22Rv1 (cell line): Measurements from ENCODE around the gene TARBP2.

Source experiments
- ZFX ChIP-seq: fragments of 450-650 bp; IDR thresholded peaks from 2 replicates; pipeline ENCODE4 v1.6.1; 2017; ENCODE audit warnings: antibody characterized with exemption, borderline replicate concordance
- TF ChIP-seq, protein P1 (sequence below): fragments of 450-650 bp; IDR thresholded peaks from 2 replicates; pipeline ENCODE4 v1.5.1; 2017; ENCODE audit warnings: mild to moderate bottlenecking

DNA sequence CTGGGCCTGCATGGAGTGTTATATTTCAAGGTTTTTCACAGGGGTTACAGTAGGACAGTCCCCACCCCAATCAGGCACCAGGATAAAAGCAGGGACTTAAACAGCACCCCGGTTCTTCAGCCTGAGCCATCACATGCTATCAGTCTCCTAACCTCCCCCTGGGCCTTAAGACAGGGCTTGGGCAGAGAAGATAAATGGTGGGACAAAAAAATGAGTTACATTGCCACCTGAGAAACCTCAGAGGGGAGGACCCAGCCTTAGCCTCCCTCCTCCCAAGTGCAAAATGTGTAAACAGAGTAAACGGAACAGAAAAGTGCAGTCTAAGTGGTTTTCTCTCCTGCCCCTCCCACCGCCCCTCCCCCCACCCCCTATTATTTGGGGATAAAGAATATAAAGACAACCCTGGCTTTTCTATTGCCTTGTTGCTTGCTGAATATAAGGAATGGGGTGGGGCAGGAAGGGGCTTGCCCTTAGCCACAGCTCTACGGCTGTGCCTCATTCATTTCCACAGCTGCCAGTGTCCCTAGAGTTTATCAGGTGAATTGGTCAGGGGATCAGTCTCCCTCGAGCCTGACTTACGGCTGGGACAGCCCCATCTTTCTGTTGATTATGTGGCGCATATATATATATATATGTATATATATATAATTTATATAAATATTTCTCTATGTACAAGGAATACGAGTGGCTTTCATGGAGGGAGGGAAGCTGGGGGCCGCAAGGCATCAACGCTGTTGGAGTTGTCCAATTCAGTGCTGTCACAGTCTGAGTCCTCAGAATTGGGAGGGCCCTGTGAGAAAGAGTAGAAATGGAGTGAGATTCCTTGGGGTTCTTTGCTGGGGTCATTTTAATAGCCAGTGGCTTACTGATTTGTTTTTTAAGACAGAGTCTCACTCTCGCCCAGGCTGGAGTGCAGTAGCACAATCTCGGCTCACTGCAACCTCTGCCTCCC, 20.3 kb upstream of the TARBP2 start:
- TF ChIP-seq, protein P1, sequence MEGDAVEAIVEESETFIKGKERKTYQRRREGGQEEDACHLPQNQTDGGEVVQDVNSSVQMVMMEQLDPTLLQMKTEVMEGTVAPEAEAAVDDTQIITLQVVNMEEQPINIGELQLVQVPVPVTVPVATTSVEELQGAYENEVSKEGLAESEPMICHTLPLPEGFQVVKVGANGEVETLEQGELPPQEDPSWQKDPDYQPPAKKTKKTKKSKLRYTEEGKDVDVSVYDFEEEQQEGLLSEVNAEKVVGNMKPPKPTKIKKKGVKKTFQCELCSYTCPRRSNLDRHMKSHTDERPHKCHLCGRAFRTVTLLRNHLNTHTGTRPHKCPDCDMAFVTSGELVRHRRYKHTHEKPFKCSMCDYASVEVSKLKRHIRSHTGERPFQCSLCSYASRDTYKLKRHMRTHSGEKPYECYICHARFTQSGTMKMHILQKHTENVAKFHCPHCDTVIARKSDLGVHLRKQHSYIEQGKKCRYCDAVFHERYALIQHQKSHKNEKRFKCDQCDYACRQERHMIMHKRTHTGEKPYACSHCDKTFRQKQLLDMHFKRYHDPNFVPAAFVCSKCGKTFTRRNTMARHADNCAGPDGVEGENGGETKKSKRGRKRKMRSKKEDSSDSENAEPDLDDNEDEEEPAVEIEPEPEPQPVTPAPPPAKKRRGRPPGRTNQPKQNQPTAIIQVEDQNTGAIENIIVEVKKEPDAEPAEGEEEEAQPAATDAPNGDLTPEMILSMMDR = no peak
- no peak for TF ChIP-seq ZFX
